Astrocyte (in vitro differentiated cells and primary cell): Measurements from ENCODE around the gene ULK1. TPM values are rescaled to one million over a fixed set of nuclear protein-coding genes. Genes with fewer than 3 reads are reported as not detected.

Source experiments
- DNase-seq: peaks from one replicate; pipeline ENCODE4 v3.0.0-alpha.2; 2010; ENCODE audit warnings: low read depth
- FAIRE-seq: peaks from 2 replicates; lab custom pipeline; 2011; peaks lifted over from hg19 to GRCh38; lab: Jason Lieb, UNC
- H2AFZ ChIP-seq: 2 replicates; pipeline ENCODE4 v1.6.0; 2012; ENCODE audit warnings: low read depth, low read length, inconsistent platforms
- H3K27ac ChIP-seq: 2 replicates; pipeline ENCODE4 v1.5.1; 2011; ENCODE audit warnings: low read depth, low read length, inconsistent platforms
- H3K27me3 ChIP-seq: 2 replicates; pipeline ENCODE4 v1.6.0; 2011; ENCODE audit warnings: low read length, inconsistent platforms; ENCODE audit not compliant: insufficient read depth
- H3K36me3 ChIP-seq: 2 replicates; pipeline ENCODE4 v1.5.1; 2011; ENCODE audit warnings: low read length, inconsistent platforms; ENCODE audit not compliant: insufficient read depth
- H3K4me1 ChIP-seq: 2 replicates; pipeline ENCODE4 v1.5.1; 2011; ENCODE audit warnings: low read length, inconsistent platforms; ENCODE audit not compliant: insufficient read depth
- H3K4me2 ChIP-seq: 2 replicates; pipeline ENCODE4 v1.6.0; 2012; ENCODE audit warnings: low read length, inconsistent platforms
- H3K4me3 ChIP-seq: 2 replicates; pipeline ENCODE4 v1.5.1; 2011; ENCODE audit warnings: low read depth, mild to moderate bottlenecking, low read length, inconsistent platforms; ENCODE audit not compliant: insufficient read depth
- H3K79me2 ChIP-seq: 2 replicates; pipeline ENCODE4 v1.6.0; 2012; ENCODE audit warnings: mild to moderate bottlenecking, low read length, inconsistent platforms; ENCODE audit not compliant: insufficient read depth
- H3K9ac ChIP-seq: 2 replicates; pipeline ENCODE4 v1.6.0; 2012; ENCODE audit warnings: mild to moderate bottlenecking, low read length, inconsistent platforms
- H3K9me3 ChIP-seq: 2 replicates; pipeline ENCODE4 v1.5.1; 2012; ENCODE audit warnings: low read depth, mild to moderate bottlenecking, low read length, inconsistent platforms; ENCODE audit not compliant: insufficient read depth
- H4K20me1 ChIP-seq: 2 replicates; pipeline ENCODE4 v1.6.0; 2012; ENCODE audit warnings: low read length, inconsistent platforms; ENCODE audit not compliant: insufficient read depth
- H3K27ac Mint-ChIP-seq: one replicate; pipeline ENCODE4 v1.8.0; 2021; ENCODE audit warnings: mild to moderate bottlenecking, mixed read lengths; ENCODE audit not compliant: unreplicated experiment
- H3K27me3 Mint-ChIP-seq: one replicate; pipeline ENCODE4 v1.8.0; 2021; ENCODE audit warnings: low read depth, mixed read lengths; ENCODE audit not compliant: unreplicated experiment
- H3K36me3 Mint-ChIP-seq: one replicate; pipeline ENCODE4 v1.8.0; 2021; ENCODE audit warnings: low read depth, mixed read lengths; ENCODE audit not compliant: unreplicated experiment
- H3K4me1 Mint-ChIP-seq: one replicate; pipeline ENCODE4 v1.8.0; 2021; ENCODE audit warnings: low read depth, mixed read lengths; ENCODE audit not compliant: unreplicated experiment
- H3K4me3 Mint-ChIP-seq: one replicate; pipeline ENCODE4 v1.8.0; 2021; ENCODE audit warnings: mild to moderate bottlenecking, moderate library complexity, mixed read lengths; ENCODE audit not compliant: unreplicated experiment
- H3K9me3 Mint-ChIP-seq: one replicate; pipeline ENCODE4 v1.8.0; 2021; ENCODE audit warnings: mild to moderate bottlenecking, mixed read lengths; ENCODE audit not compliant: unreplicated experiment
- EZH2 ChIP-seq: IDR thresholded peaks from 2 replicates; pipeline ENCODE4 v1.6.1; 2012; ENCODE audit warnings: mild to moderate bottlenecking, low read length, inconsistent platforms; ENCODE audit not compliant: insufficient read depth
- total RNA-seq: library from RNA; stranded (reverse); gene quantifications from 2 replicates; pipeline ENCODE4 v1.2.1, GENCODE V29; 2021
- TF ChIP-seq, protein P1 (sequence below): IDR thresholded peaks from 2 replicates; pipeline ENCODE4 v1.5.1; 2011; ENCODE audit warnings: low read depth, mild to moderate bottlenecking, inconsistent platforms, low read length, moderate library complexity; ENCODE audit not compliant: insufficient read depth

Gene ULK1
- total RNA-seq, 1 donor from 2014 or later, result 51.8 TPM

DNA sequence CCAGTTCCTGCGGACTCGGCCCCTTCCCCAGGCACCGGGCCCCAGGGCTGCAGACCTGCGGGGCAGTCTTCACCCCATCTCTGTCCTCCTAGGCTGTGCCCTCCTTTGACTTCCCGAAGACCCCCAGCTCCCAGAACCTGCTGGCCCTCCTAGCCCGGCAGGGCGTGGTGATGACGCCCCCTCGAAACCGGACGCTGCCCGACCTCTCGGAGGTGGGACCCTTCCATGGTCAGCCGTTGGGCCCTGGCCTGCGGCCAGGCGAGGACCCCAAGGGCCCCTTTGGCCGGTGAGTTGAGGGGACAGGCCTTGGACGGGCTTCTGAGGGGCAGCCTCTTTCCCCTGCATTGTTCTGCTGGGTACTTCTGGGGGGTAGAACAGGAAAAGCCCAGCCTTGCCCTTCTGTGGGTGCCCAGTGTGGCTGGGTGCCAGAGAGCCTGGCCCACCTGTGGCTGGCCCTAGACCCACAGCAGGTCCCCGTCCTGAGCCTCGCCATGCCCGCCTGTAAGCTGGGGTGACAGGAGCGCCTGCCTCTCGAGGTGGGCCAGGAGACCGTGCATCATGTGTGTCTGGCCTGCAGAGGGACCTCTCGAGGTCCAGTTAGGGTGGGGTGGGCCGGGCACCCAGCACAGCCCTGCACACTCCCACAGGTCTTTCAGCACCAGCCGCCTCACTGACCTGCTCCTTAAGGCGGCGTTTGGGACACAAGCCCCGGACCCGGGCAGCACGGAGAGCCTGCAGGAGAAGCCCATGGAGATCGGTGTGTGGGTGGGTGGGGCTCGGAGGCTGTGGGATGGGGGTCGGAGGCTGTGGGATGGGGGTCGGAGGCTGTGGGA lies 22.1 kb downstream of the ULK1 start:
- no peaks in the 10 kb centered on the region for H3K9me3 Mint-ChIP-seq

DNA sequence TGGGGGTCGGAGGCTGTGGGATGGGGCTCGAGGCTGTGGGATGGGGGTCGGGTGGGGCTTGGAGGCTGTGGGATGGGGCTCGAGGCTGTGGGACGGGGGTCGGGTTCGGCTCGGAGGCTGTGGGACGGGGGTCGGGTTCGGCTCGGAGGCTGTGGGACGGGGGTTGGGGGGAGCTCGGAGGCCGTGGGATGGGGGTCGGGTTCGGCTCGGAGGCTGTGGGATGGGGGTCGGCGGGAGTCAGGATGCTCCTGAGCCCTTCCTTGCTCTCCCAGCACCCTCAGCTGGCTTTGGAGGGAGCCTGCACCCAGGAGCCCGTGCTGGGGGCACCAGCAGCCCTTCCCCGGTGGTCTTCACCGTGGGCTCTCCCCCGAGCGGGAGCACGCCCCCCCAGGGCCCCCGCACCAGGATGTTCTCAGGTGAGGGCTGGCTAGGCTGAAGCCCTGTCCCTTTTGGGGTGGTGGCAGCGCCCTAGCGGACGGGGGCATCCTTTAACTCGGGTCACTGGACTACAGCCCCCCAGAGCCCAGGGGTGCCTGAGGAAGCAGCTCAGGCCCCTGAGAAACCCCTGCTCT lies 22.8 kb downstream of the ULK1 start:
- H3K4me1 Mint-ChIP-seq, result peaks cover 9% of the 10 kb centered on the region
- no peaks in the 10 kb centered on the region for H3K9me3 ChIP-seq
- TF ChIP-seq EZH2, result no peak
- TF ChIP-seq, protein P1, sequence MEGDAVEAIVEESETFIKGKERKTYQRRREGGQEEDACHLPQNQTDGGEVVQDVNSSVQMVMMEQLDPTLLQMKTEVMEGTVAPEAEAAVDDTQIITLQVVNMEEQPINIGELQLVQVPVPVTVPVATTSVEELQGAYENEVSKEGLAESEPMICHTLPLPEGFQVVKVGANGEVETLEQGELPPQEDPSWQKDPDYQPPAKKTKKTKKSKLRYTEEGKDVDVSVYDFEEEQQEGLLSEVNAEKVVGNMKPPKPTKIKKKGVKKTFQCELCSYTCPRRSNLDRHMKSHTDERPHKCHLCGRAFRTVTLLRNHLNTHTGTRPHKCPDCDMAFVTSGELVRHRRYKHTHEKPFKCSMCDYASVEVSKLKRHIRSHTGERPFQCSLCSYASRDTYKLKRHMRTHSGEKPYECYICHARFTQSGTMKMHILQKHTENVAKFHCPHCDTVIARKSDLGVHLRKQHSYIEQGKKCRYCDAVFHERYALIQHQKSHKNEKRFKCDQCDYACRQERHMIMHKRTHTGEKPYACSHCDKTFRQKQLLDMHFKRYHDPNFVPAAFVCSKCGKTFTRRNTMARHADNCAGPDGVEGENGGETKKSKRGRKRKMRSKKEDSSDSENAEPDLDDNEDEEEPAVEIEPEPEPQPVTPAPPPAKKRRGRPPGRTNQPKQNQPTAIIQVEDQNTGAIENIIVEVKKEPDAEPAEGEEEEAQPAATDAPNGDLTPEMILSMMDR, result no peak
- H3K27ac ChIP-seq, result no peak overlapping the region
- no peak overlapping the region for H3K4me3 ChIP-seq
- H3K27ac Mint-ChIP-seq, result no peak overlapping the region
- no peak overlapping the region for H3K4me3 Mint-ChIP-seq
- no peak for FAIRE-seq
- DNase-seq, result no peak
- peaks cover 10% of the 10 kb centered on the region for H3K4me1 ChIP-seq
- H4K20me1 ChIP-seq, result peaks cover 12% of the 10 kb centered on the region
- peaks cover 8% of the 10 kb centered on the region for H3K36me3 Mint-ChIP-seq
- no peaks in the 10 kb centered on the region for H3K9me3 Mint-ChIP-seq
- no peaks in the 10 kb centered on the region for H3K36me3 ChIP-seq
- no peak overlapping the region for H3K4me2 ChIP-seq
- no peaks in the 10 kb centered on the region for H3K27me3 ChIP-seq
- H3K27me3 Mint-ChIP-seq, result no peaks in the 10 kb centered on the region
- no peak overlapping the region for H2AFZ ChIP-seq
- H3K9ac ChIP-seq, result no peak overlapping the region
- no peaks in the 10 kb centered on the region for H3K79me2 ChIP-seq

More for the DNA sequence above, 22.1 kb downstream of the ULK1 start:
- Mint-ChIP-seq H3K4me1 (peaks cover 12% of the 10 kb centered on the region), H3K27me3 (no peaks in the 10 kb centered on the region), H3K36me3 (peaks cover 6% of the 10 kb centered on the region), H3K4me3 (no peak overlapping the region), H3K27ac (no peak overlapping the region)
- no peak overlapping the region for H3K4me3 ChIP-seq
- FAIRE-seq (no peak), DNase-seq (no peak)
- H3K79me2 ChIP-seq, result no peaks in the 10 kb centered on the region
- H2AFZ ChIP-seq, result no peak overlapping the region
- no peaks in the 10 kb centered on the region for H3K9me3 ChIP-seq
- H3K9ac ChIP-seq, result no peak overlapping the region
- H3K27ac ChIP-seq, result no peak overlapping the region
- H3K36me3 ChIP-seq, result no peaks in the 10 kb centered on the region
- no peaks in the 10 kb centered on the region for H3K27me3 ChIP-seq
- no peak overlapping the region for H3K4me2 ChIP-seq
- H3K4me1 ChIP-seq, result peaks cover 14% of the 10 kb centered on the region
- peaks cover 19% of the 10 kb centered on the region for H4K20me1 ChIP-seq
- TF ChIP-seq, protein P1, result no peak
- TF ChIP-seq EZH2, result no peak
